Measurements from ENCODE around the gene PRPSAP1. TPM values are rescaled to one million over a fixed set of nuclear protein-coding genes. Genes with fewer than 3 reads are reported as not detected.

The PRPSAP1 gene
- total and polyA plus RNA-seq, 2 of the 8 experiments (the other 6 are each of a cell fraction or from before 2014, with no cell fraction given), result 32.0 to 54.2 TPM

GRCh38 chr17:76274112-76274956 is 79.4 kb downstream of the PRPSAP1 start:
- H2BK120ac ChIP-seq (replicated peaks; ENCODE audit: low read depth, low read length), result no peak overlapping the region
- no peak overlapping the region for H2AFZ ChIP-seq (ENCODE audit: low read length)
- peaks cover 0 to 19% (median 13%) of the 10 kb centered on the region in 4 experiments; a peak in 6 of 7 replicates for H3K4me1 ChIP-seq (replicated peaks in 1 of 4; ENCODE audit: control insufficient read depth in 3 of 4, insufficient read depth in 4 of 4, low read length in 3 of 4)
- no peak overlapping the region for H2BK15ac ChIP-seq (ENCODE audit: low read length)
- POLR2A ChIA-PET (ENCODE audit: partially characterized antibody), result interaction anchor here (0.6 to 2.2 kb wide), 6 partner anchors 9 to 133 kb away, joined by 3 to 7 read pairs (median 6); partner anchors contain the start of genes FOXJ1 and UBALD2
- no peak overlapping the region for H4K91ac ChIP-seq (replicated peaks; ENCODE audit: insufficient read length, low read length)
- no peak overlapping the region for H2AK5ac ChIP-seq (ENCODE audit: low read depth, low read length)
- H3K56ac ChIP-seq (replicated peaks; ENCODE audit: insufficient read length, low read depth, low read length), result no peak overlapping the region
- no peak overlapping the region for H3K27ac ChIP-seq (ENCODE audit: low read depth, low read length)
- H3K4me2 ChIP-seq (ENCODE audit: insufficient read depth in 1 of 2, low read depth in 2 of 2, low read length in 2 of 2), result no peak overlapping the region
- no peak overlapping the region for H3K9ac ChIP-seq (replicated peaks in 1 of 4; ENCODE audit: extremely low read depth in 1 of 4, low read depth in 3 of 4, low read length in 3 of 4)
- no peaks in the 10 kb centered on the region for H3K9me3 ChIP-seq (ENCODE audit: insufficient read depth in 2 of 2, low read depth in 1 of 2, low read length in 1 of 2)
- no peak overlapping the region for H4K8ac ChIP-seq (ENCODE audit: extremely low read depth, insufficient read depth, low read length)
- H3K23ac ChIP-seq (ENCODE audit: insufficient read length), result no peak overlapping the region
- no peak overlapping the region for H4K5ac ChIP-seq (ENCODE audit: insufficient read length, low read depth, low read length)
- peaks cover 0 to 4% of the 10 kb centered on the region in 2 experiments; a peak in 1 of 4 replicates for H3K79me2 ChIP-seq (ENCODE audit: control insufficient read depth in 1 of 2, insufficient read depth in 2 of 2, low read length in 2 of 2)
- CTCF ChIA-PET (ENCODE audit: partially characterized antibody), result interaction anchor here (0.5 to 3.6 kb wide), 27 partner anchors 10 to 413 kb away, joined by 3 to 32 read pairs (median 4); partner anchors contain the start of gene EXOC7
- no peak overlapping the region for H2BK5ac ChIP-seq (ENCODE audit: low read depth, low read length)
- WGBS, 2 experiments (ENCODE audit: extremely low coverage in 1 of 2, insufficient coverage in 1 of 2, insufficient read length in 1 of 2, insufficient replicate concordance in 2 of 2, low coverage in 1 of 2, low lambda C conversion rate in 2 of 2, missing lambda C conversion rate in 1 of 2), result 89% methylated on average over 21 of the region's 21 CpGs; no CpG with 5 or more reads in 1 of the 2 experiments
- H3K36me3 ChIP-seq (ENCODE audit: control insufficient read depth in 2 of 4, insufficient read depth in 4 of 4, low read length in 3 of 4), result no peaks in the 10 kb centered on the region; a peak in 1 of 8 replicates
- H3K4me3 ChIP-seq (ENCODE audit: extremely low read depth in 1 of 4, insufficient read depth in 2 of 4, low read depth in 3 of 4, low read length in 4 of 4), result no peak overlapping the region
- DNase-seq (ENCODE audit: low read depth in 1 of 2, low spot score in 2 of 2) (no peak), FAIRE-seq (no peak)
- H2BK12ac ChIP-seq (ENCODE audit: low read depth, low read length), result 0 out of 2 replicates have a peak overlapping the region, but pooled peaks have one; percentile 50
- H3K27me3 ChIP-seq (replicated peaks in 1 of 4; ENCODE audit: control insufficient read depth in 3 of 4, extremely low read depth in 1 of 4, insufficient read depth in 3 of 4, low read length in 3 of 4), result no peaks in the 10 kb centered on the region
- peaks cover 3% of the 10 kb centered on the region; the same call in 1 of the 2 replicates for H3K23me2 ChIP-seq (ENCODE audit: low read depth, low read length)
- no peak overlapping the region for H3K14ac ChIP-seq (ENCODE audit: insufficient read length)
- no peak overlapping the region for H2BK20ac ChIP-seq (ENCODE audit: low read length)
- no peaks in the 10 kb centered on the region for H3K79me1 ChIP-seq (ENCODE audit: low read depth, low read length)
- peaks cover 0 to 3% of the 10 kb centered on the region in 2 experiments for H4K20me1 ChIP-seq (replicated peaks in 1 of 2; ENCODE audit: control insufficient read depth in 1 of 2, insufficient read depth in 2 of 2, low read length in 2 of 2)
- no peak overlapping the region for H3K18ac ChIP-seq (ENCODE audit: extremely low read depth, low read length)
- no peak overlapping the region for H3K4ac ChIP-seq (replicated peaks; ENCODE audit: insufficient read length, low read depth, low read length)
- TF ChIP-seq POLR2AphosphoS5 (IDR thresholded peaks at IDR 0.05; ENCODE audit: low read depth, low read length) (no peak), SIN3A (conservative IDR thresholded peaks at IDR 0.05 in 1 of 2, IDR thresholded peaks at IDR 0.05 in 1 of 2; ENCODE audit: low read depth in 1 of 2, low read length in 2 of 2) (no peak)
